Activated T-cell treated with anti-CD3 and anti-CD28 coated beads, Interleukin-2, amount 50 U/mL, for 1 hour (primary cell): ENCODE measurements around the gene XYLT1.
"Not testable (repeated sequence)": the region's sequence is repeated elsewhere in the genome, so short reads cannot be mapped to it uniquely, and the experiment has no call there.

Source experiments
- DNase-seq: peaks from one replicate; pipeline ENCODE4 v3.0.0-alpha.2; 2020

XYLT1 gene

GRCh38 chr16:17470908-17471718, at the start of gene XYLT1:
Gene XYLT1, minus strand, starts transcription at chr16:17470960. Its CDS starts 164 bp downstream, at chr16:17470796.
- DNase-seq: peak; percentile 68

- no peak for DNase-seq
Observed at GRCh38 chr16:17520111-17520510, 49.4 kb upstream of the XYLT1 start.

- DNase-seq: no peak
Observed at GRCh38 chr16:17519101-17519955, 48.6 kb upstream of the XYLT1 start.

GRCh38 chr16:17518441-17518840, 47.7 kb upstream of the XYLT1 start:
- no peak for DNase-seq

- no peak for DNase-seq
Observed at GRCh38 chr16:17515421-17516210, 44.9 kb upstream of the XYLT1 start.

GRCh38 chr16:17512636-17513220, 42.0 kb upstream of the XYLT1 start:
- DNase-seq: no peak

- no peak for DNase-seq
Observed at GRCh38 chr16:17511340-17511739, 40.6 kb upstream of the XYLT1 start.

- DNase-seq: no peak
Observed at GRCh38 chr16:17510567-17510966, 39.8 kb upstream of the XYLT1 start.

- no peak for DNase-seq
Observed at GRCh38 chr16:17509194-17509593, 38.4 kb upstream of the XYLT1 start.

GRCh38 chr16:17508303-17508702, 37.5 kb upstream of the XYLT1 start:
- no peak for DNase-seq

- DNase-seq: not testable (repeated sequence)
Observed at GRCh38 chr16:17507516-17507915, 36.8 kb upstream of the XYLT1 start.

- DNase-seq: not testable (repeated sequence)
Observed at GRCh38 chr16:17505828-17506227, 35.1 kb upstream of the XYLT1 start.

GRCh38 chr16:17504050-17504449, 33.3 kb upstream of the XYLT1 start:
- no peak for DNase-seq

- DNase-seq: no peak
Observed at GRCh38 chr16:17503331-17503730, 32.6 kb upstream of the XYLT1 start.

- DNase-seq: no peak
Observed at GRCh38 chr16:17501321-17501720, 30.6 kb upstream of the XYLT1 start.

- no peak for DNase-seq
Observed at GRCh38 chr16:17499223-17499902, 28.6 kb upstream of the XYLT1 start.

GRCh38 chr16:17497648-17498047, 26.9 kb upstream of the XYLT1 start:
- DNase-seq: no peak

- DNase-seq: no peak
Observed at GRCh38 chr16:17496891-17497290, 26.1 kb upstream of the XYLT1 start.

- DNase-seq: no peak
Observed at GRCh38 chr16:17493012-17493411, 22.3 kb upstream of the XYLT1 start.

- no peak for DNase-seq
Observed at GRCh38 chr16:17491140-17491662, 20.4 kb upstream of the XYLT1 start.

- no peak for DNase-seq
Observed at GRCh38 chr16:17488506-17488905, 17.7 kb upstream of the XYLT1 start.

GRCh38 chr16:17483351-17483750, 12.6 kb upstream of the XYLT1 start:
- DNase-seq: no peak
